Heart right ventricle (tissue), 16 donors: ENCODE data around the gene CATSPER4. TPM values are rescaled to one million over a fixed set of nuclear protein-coding genes. Genes with fewer than 3 reads are reported as not detected.
A peak's percentile ranks its signal among the peaks of the same experiment; 100 is the strongest.

ENCODE experiments used
- ATAC-seq, 8 donors: fragments of 200-7000 bp; cut with Tn5 transposase; one replicate each; pipeline ENCODE4 v1.9.1; 2020; ENCODE audit warnings: mild to moderate bottlenecking in 8 of 8, moderate library complexity in 8 of 8, moderate number of reproducible peaks in 1 of 8
- DNase-seq, 2 donors: peaks; one replicate each; pipeline ENCODE4 v3.0.0-alpha.2; 2020
- H3K27ac ChIP-seq, 10 donors: fragments of 200-600 bp; sonication (generic) in 2 of 10; one replicate each; pipeline versions ENCODE4 v1.5.0 to v1.8.0; 2020 to 2022; ENCODE audit warnings: mild to moderate bottlenecking in 3 of 10
- H3K27me3 ChIP-seq, 7 donors: fragments of 200-600 bp; one replicate each; pipeline ENCODE4 v1.8.0; 2021 to 2022; ENCODE audit warnings: mild to moderate bottlenecking in 2 of 7
- H3K36me3 ChIP-seq, 9 donors: fragments of 200-600 bp; sonication (generic) in 1 of 9; one replicate each; pipeline versions ENCODE4 v1.5.0 to v1.8.0; 2020 to 2022; ENCODE audit warnings: mild to moderate bottlenecking in 2 of 9
- H3K4me1 ChIP-seq, 9 donors: fragments of 200-600 bp; sonication (generic) in 1 of 9; one replicate each; pipeline versions ENCODE4 v1.5.0 to v1.8.0; 2020 to 2022; ENCODE audit warnings: mild to moderate bottlenecking in 4 of 9
- H3K4me3 ChIP-seq, 10 donors: fragments of 200-600 bp; sonication (generic) in 2 of 10; one replicate each; pipeline versions ENCODE4 v1.5.0 to v1.8.0; 2020 to 2022; ENCODE audit warnings: mild to moderate bottlenecking in 7 of 10, moderate library complexity in 2 of 10
- H3K9me3 ChIP-seq, 11 donors: fragments of 200-600 bp in 10 of 11; sonication (generic) in 2 of 11; one replicate each; pipeline versions ENCODE4 v1.5.0 to v1.8.0; 2013 to 2022; ENCODE audit warnings: mild to moderate bottlenecking in 2 of 11, control low read depth in 1 of 11, moderate library complexity in 1 of 11
- CTCF ChIP-seq, 9 donors: fragments of 200-600 bp; sonication (generic) in 2 of 9; IDR thresholded peaks; one replicate each; pipeline versions ENCODE4 v1.5.0 to v1.8.0; 2021 to 2022; ENCODE audit warnings: antibody characterized with exemption in 9 of 9, mild to moderate bottlenecking in 5 of 9, moderate library complexity in 1 of 9
- WGBS, 2 donors: extraction: QIAGEN DNeasy Blood & Tissue Kit; methylation state at CpG; one replicate each; pipeline ENCODE4 v1.1.7; 2013; ENCODE audit warnings: inconsistent platforms in 1 of 2; 5-methylcytosine and 5-hydroxymethylcytosine counted together
- intact Hi-C, 10 donors: fragments of 100-400 bp; cut with DNase I; formaldehyde crosslinking; loops; one replicate each; pipeline versions ENCODE4 v1.11.1 to v1.14.2; 2022
- polyA plus RNA-seq, 2 donors: library from polyadenylated mRNA; stranded (reverse); fragments of 200-250 nt; gene quantifications; one replicate each; pipeline ENCODE4 v1.2.3, GENCODE V29; 2013
- total RNA-seq, 10 donors: library from RNA; stranded (reverse); fragmentation: NEBNext Ultra II Directional in 3 of 10; extraction: Animal tissue kit (Norgen Biotek cat#: 25700) in 3 of 10; gene quantifications; one replicate each; pipeline versions ENCODE4 v1.2.1 to v1.2.4, GENCODE V29; 2021 to 2023
- donor health status: Arrhythmogenic right ventricular cardiomyopathy.
- donor health status: ischemic (EF 13 %, LVEDD 7.1; RV severe dilation, severe dysfunction).
- donor health status: healthy with polysubstance abuse.
- donor health status: DM: no; HTN: yes; CAD: no.
- donor health status: DM: no; HTN: no; CAD: no.
- donor health status: ischemic (EF 25% LVEDD 6.9; RV normal size, moderate dysfunction).
- donor health status: ischemic (EF 25% LVEDD 5.7; RV mildly dilated, moderate dysfunction).
- donor health status: healthy.
- donor health status: DM: yes; HTN: yes; CAD: no.
- donor health status: Ischemic cardiomyopathy.
- donor health status: ischemic (EF 35%, LVEDD 5.7; RV mildly dilated, moderate dysfunction).
- donor health status: nonischemic (EF 11% LVEDD 7.7; RV severe dilation, severe dysfunction).
- donor health status: DM: yes; HTN: yes; CAD: no.
- donor health status: PGD.
- donor health status: ischemic (EF 29% LVEDD 5.4; RV normal size, mild dysfunction).
- donor health status: nonischemic (EF 23%, LVEDD 6.1; RV moderate dilation, normal function).

CATSPER4 gene
- total and polyA plus RNA-seq, 12 donors: not detected

- 17 to 29% methylated on average over 12 of the region's 12 CpGs for WGBS, 2 donors
- ATAC-seq: peak in 7 of 8 donors; percentile 9 to 67 (median 49)
- no peak for TF ChIP-seq CTCF (IDR thresholded peaks at IDR 0.05)
- peak; percentile 78 to 85 for DNase-seq
- Histone ChIP-seq H3K9me3 (no peaks in the 10 kb centered on the region), H3K4me3 (peak overlapping the region in 9 of 10 donors; percentile 26 to 53 (median 39)), H3K36me3 (no peaks in the 10 kb centered on the region), H3K27me3 (peaks cover 0 to 58% (median 0%) of the 10 kb centered on the region in 7 donors), H3K4me1 (peaks cover 28 to 76% (median 60%) of the 10 kb centered on the region in 9 donors), H3K27ac (peak overlapping the region; percentile 68 to 97 (median 78))
- intact Hi-C loops: loop anchor here in 1 of 10 donors (10.0 kb wide), 1 partner anchor 262 kb away; no protein-coding TSS in a partner anchor
Observed at GRCh38 chr1:26156285-26157038, 33.9 kb upstream of the CATSPER4 start.

GRCh38 chr1:26158271-26158907 is 32.0 kb upstream of the CATSPER4 start:
- peak overlapping the region in 8 of 10 donors; percentile 51 to 70 (median 61) for H3K4me3 ChIP-seq
- no peaks in the 10 kb centered on the region for H3K9me3 ChIP-seq
- WGBS, 2 donors: 59 to 60% methylated on average over 5 of the region's 5 CpGs
- H3K27me3 ChIP-seq: peaks cover 0 to 73% (median 0%) of the 10 kb centered on the region in 7 donors
- DNase-seq: no peak
- no peak for TF ChIP-seq CTCF (IDR thresholded peaks at IDR 0.05)
- peaks cover 29 to 89% (median 65%) of the 10 kb centered on the region in 9 donors for H3K4me1 ChIP-seq
- peak overlapping the region; percentile 85 to 97 (median 93) for H3K27ac ChIP-seq
- intact Hi-C loops: loop anchor here in 2 of 10 donors (2.0 to 10.0 kb wide), 2 partner anchors 48 to 264 kb away; partner anchors contain the start of gene PDIK1L (in 1 of the 2)
- peak in 2 of 8 donors; percentile 1 for ATAC-seq
- H3K36me3 ChIP-seq: peaks cover 0 to 6% (median 0%) of the 10 kb centered on the region in 9 donors

- peaks cover 0 to 80% (median 0%) of the 10 kb centered on the region in 7 donors for H3K27me3 ChIP-seq
- peaks cover 0 to 6% (median 0%) of the 10 kb centered on the region in 9 donors for H3K36me3 ChIP-seq
- no peaks in the 10 kb centered on the region for H3K9me3 ChIP-seq
- peak; percentile 39 to 77 (median 64) for ATAC-seq
- peak within 1 kb of the TSS; percentile 85 to 97 (median 93) for H3K27ac ChIP-seq
- TF ChIP-seq CTCF (IDR thresholded peaks at IDR 0.05): no peak
- H3K4me1 ChIP-seq: peaks cover 29 to 93% (median 69%) of the 10 kb centered on the region in 9 donors
- peak within 1 kb of the TSS; percentile 19 to 70 (median 60) for H3K4me3 ChIP-seq
- WGBS, 2 donors: 18 to 22% methylated on average over 6 of the region's 6 CpGs
- DNase-seq: peak; percentile 48 to 65
- intact Hi-C loops: loop anchor here in 2 of 10 donors (2.0 to 10.0 kb wide), 2 partner anchors 48 to 264 kb away; partner anchors contain the start of gene PDIK1L (in 1 of the 2)
Observed at GRCh38 chr1:26158908-26159742, 31.3 kb upstream of the CATSPER4 start, which contains the start of gene FAM110D. TSS of gene FAM110D (plus strand) at chr1:26159079. CDS start at chr1:26161292, 2,213 bp downstream.
